Fibroblast of gingiva (primary cell): Measurements from ENCODE around the gene SETBP1.

Experiments used
- DNase-seq: peaks from one replicate; pipeline ENCODE4 v3.0.0-alpha.2; 2011; ENCODE audit warnings: low read depth

SETBP1 gene

GRCh38 chr18:45026162-45026561 is 345.5 kb downstream of the SETBP1 start:
- DNase-seq: no peak

- DNase-seq: no peak
Observed at GRCh38 chr18:45034179-45034578, 353.5 kb downstream of the SETBP1 start.

- DNase-seq: no peak
Observed at GRCh38 chr18:45037618-45038017, 356.9 kb downstream of the SETBP1 start.

- no peak for DNase-seq
Observed at GRCh38 chr18:45039376-45039775, 358.7 kb downstream of the SETBP1 start.

GRCh38 chr18:45040879-45041278 is 360.2 kb downstream of the SETBP1 start:
- no peak for DNase-seq

- no peak for DNase-seq
Observed at GRCh38 chr18:45044787-45045186, 364.1 kb downstream of the SETBP1 start.

GRCh38 chr18:45046228-45046627 is 365.5 kb downstream of the SETBP1 start:
- DNase-seq: no peak

GRCh38 chr18:45046961-45047360 is 366.3 kb downstream of the SETBP1 start:
- no peak for DNase-seq

GRCh38 chr18:45049578-45050319 is 369.1 kb downstream of the SETBP1 start:
- no peak for DNase-seq

- DNase-seq: peak; percentile 82
Observed at GRCh38 chr18:45050712-45051601, 370.3 kb downstream of the SETBP1 start.

- no peak for DNase-seq
Observed at GRCh38 chr18:45054636-45055035, 373.9 kb downstream of the SETBP1 start.

GRCh38 chr18:45055811-45056210 is 375.1 kb downstream of the SETBP1 start:
- DNase-seq: no peak

GRCh38 chr18:45056926-45057325 is 376.2 kb downstream of the SETBP1 start:
- no peak for DNase-seq

- DNase-seq: no peak
Observed at GRCh38 chr18:45057955-45058600, 377.4 kb downstream of the SETBP1 start.

- DNase-seq: peak; percentile 8
Observed at GRCh38 chr18:45059695-45060094, 379.0 kb downstream of the SETBP1 start.

- DNase-seq: no peak
Observed at GRCh38 chr18:45060102-45060501, 379.4 kb downstream of the SETBP1 start.

GRCh38 chr18:45061359-45061758 is 380.7 kb downstream of the SETBP1 start:
- no peak for DNase-seq

- DNase-seq: no peak
Observed at GRCh38 chr18:45063246-45064038, 382.8 kb downstream of the SETBP1 start.

GRCh38 chr18:45066210-45066609 is 385.5 kb downstream of the SETBP1 start:
- DNase-seq: no peak

- no peak for DNase-seq
Observed at GRCh38 chr18:45066886-45067285, 386.2 kb downstream of the SETBP1 start.

- DNase-seq: no peak
Observed at GRCh38 chr18:45068400-45069094, 387.9 kb downstream of the SETBP1 start.
